Ovary (tissue), 3 donors: Measurements from ENCODE around the gene MAN1B1.

Experiments used
- POLR2A ChIP-seq: fragments of 450-650 bp; IDR thresholded peaks from one replicate; pipeline ENCODE4 v1.6.1; 2017; ENCODE audit warnings: antibody characterized with exemption, mild to moderate bottlenecking, moderate library complexity
- TF ChIP-seq, protein P1 (sequence below), 3 donors: fragments of 450-650 bp in 2 of 3; fragments of 200-600 bp in 1 of 3; IDR thresholded peaks; one replicate each; pipeline versions ENCODE4 v1.5.1 to v1.8.0; 2016 to 2022; ENCODE audit warnings: antibody characterized with exemption in 3 of 3, mild to moderate bottlenecking in 1 of 3
- donor health status: DM: no; HTN: no; CAD: no.

GRCh38 chr9:137088121-137088520, 1.3 kb downstream of the MAN1B1 start:
- TF ChIP-seq POLR2A: no peak
- TF ChIP-seq, protein P1, sequence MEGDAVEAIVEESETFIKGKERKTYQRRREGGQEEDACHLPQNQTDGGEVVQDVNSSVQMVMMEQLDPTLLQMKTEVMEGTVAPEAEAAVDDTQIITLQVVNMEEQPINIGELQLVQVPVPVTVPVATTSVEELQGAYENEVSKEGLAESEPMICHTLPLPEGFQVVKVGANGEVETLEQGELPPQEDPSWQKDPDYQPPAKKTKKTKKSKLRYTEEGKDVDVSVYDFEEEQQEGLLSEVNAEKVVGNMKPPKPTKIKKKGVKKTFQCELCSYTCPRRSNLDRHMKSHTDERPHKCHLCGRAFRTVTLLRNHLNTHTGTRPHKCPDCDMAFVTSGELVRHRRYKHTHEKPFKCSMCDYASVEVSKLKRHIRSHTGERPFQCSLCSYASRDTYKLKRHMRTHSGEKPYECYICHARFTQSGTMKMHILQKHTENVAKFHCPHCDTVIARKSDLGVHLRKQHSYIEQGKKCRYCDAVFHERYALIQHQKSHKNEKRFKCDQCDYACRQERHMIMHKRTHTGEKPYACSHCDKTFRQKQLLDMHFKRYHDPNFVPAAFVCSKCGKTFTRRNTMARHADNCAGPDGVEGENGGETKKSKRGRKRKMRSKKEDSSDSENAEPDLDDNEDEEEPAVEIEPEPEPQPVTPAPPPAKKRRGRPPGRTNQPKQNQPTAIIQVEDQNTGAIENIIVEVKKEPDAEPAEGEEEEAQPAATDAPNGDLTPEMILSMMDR (IDR thresholded peaks at IDR 0.05): no peak
